ENCODE data around the gene TMEM229B.
A peak's percentile ranks its signal among the peaks of the same experiment; 100 is the strongest.

TMEM229B gene

DNA sequence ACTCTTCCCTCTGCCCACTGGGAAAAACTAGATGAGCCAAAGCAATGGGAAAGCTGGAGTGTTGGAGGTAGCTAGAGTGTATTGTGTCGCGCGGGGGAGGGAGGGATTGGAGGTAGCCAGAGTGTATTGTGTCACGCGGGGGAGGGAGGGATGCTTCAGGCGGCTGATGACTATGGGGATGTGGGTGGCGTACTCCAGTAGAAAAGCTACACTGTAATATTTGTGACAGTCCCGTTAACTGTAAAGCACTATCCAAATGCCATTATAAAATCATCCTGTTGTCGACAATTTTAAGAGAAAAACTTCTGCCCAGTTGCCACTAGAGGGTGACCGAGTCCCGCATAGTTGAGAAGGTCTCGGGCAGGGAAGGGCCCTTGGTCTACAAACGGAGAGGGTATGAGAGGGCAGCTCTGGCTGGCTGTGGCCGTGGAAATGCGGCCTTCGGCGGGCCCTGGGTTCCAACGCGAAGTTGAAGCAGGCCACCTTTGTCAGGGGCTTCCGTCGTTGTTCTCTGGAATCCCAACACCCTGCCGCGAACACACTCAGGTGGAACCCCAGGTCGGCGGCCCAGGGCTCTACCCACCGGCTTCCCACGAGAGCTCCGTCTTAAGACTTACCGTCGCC lies 61.4 kb downstream of the TMEM229B start:
- Mint-ChIP-seq H3K4me1 (peaks cover 39% of the 10 kb centered on the region), H3K27me3 (ENCODE audit: low read depth, poor library complexity) (peaks cover 20% of the 10 kb centered on the region), H3K27ac (no peak overlapping the region), H3K4me3 (no peak overlapping the region), H3K9me3 (no peaks in the 10 kb centered on the region), H3K36me3 (ENCODE audit: low read depth) (no peaks in the 10 kb centered on the region)
- DNase-seq: peak; percentile 74
- TF ChIP-seq, protein P1, sequence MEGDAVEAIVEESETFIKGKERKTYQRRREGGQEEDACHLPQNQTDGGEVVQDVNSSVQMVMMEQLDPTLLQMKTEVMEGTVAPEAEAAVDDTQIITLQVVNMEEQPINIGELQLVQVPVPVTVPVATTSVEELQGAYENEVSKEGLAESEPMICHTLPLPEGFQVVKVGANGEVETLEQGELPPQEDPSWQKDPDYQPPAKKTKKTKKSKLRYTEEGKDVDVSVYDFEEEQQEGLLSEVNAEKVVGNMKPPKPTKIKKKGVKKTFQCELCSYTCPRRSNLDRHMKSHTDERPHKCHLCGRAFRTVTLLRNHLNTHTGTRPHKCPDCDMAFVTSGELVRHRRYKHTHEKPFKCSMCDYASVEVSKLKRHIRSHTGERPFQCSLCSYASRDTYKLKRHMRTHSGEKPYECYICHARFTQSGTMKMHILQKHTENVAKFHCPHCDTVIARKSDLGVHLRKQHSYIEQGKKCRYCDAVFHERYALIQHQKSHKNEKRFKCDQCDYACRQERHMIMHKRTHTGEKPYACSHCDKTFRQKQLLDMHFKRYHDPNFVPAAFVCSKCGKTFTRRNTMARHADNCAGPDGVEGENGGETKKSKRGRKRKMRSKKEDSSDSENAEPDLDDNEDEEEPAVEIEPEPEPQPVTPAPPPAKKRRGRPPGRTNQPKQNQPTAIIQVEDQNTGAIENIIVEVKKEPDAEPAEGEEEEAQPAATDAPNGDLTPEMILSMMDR (IDR thresholded peaks at IDR 0.05): peak; percentile 71

DNA sequence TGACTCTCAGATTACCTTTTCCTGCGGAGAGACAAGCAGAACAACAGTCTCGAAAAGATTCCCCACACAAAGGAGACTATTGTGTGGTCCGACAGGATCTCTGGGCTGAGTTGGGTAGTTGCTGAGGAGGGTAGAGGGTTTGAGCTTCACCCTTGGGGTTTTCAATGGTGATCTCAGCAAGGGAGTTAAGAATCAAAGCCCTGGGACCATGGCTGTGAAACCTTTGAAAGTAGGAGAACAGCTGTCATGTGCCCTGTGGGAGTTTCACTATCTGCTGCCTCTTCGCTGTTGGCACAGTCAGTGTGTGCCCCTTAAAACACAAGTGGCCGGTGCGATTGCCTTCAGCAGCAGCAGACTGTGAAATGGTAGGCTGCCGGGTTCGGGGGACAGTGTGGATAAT lies 62.4 kb downstream of the TMEM229B start:
- no peaks in the 10 kb centered on the region for H3K9me3 Mint-ChIP-seq
- H3K27ac Mint-ChIP-seq: peak overlapping the region; percentile 57
- H3K36me3 Mint-ChIP-seq (ENCODE audit: low read depth): no peaks in the 10 kb centered on the region
- peaks cover 30% of the 10 kb centered on the region for H3K4me1 Mint-ChIP-seq
- TF ChIP-seq, protein P1 (IDR thresholded peaks at IDR 0.05): no peak
- peaks cover 20% of the 10 kb centered on the region for H3K27me3 Mint-ChIP-seq (ENCODE audit: low read depth, poor library complexity)
- no peak overlapping the region for H3K4me3 Mint-ChIP-seq
- no peak for DNase-seq

DNA sequence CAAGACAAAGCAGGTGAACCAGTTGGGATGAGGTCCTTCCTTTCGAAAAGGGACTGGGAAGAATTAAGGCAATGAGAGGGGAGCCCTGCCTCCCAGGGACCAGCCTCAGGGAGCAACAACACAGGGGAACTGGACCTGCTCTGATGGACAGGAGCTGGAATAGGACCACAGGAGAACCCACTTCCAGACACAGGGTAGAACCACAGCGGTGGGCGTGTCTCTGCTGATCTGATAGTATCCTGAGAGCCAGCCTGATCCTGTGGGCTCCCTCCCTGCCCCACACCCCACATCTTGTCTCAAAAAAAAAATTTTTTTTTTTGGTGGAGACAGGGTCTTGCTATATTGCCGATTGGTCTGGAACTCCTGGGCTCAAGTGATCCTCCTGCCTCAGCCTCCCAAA lies 62.9 kb downstream of the TMEM229B start:
- Mint-ChIP-seq H3K27me3 (ENCODE audit: low read depth, poor library complexity) (peaks cover 20% of the 10 kb centered on the region), H3K9me3 (no peaks in the 10 kb centered on the region), H3K27ac (no peak overlapping the region), H3K4me3 (no peak overlapping the region), H3K4me1 (peaks cover 25% of the 10 kb centered on the region), H3K36me3 (ENCODE audit: low read depth) (no peaks in the 10 kb centered on the region)
- TF ChIP-seq, protein P1 (IDR thresholded peaks at IDR 0.05): no peak
- no peak for DNase-seq

DNA sequence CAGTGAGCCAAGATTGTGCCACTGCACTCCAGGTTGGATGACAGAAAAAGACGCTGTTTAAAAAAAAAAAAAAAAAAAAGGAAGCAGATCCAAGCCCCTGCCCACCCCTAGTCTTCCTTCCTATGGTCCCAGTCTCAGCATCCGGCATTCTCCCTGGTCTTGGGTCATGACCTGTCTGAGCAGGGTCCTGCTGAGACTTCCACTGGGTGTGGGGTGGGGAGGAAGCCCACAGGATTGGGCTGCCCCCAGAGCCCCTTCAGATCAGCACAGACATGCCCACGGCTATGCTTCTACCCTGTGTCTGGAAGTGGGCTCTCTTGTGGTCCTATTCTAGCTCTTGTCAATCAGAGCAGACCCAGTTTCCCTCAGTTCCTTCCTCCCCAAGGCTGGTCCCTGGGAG lies 64.0 kb downstream of the TMEM229B start:
- Mint-ChIP-seq H3K9me3 (no peaks in the 10 kb centered on the region), H3K4me3 (no peak overlapping the region), H3K4me1 (peaks cover 15% of the 10 kb centered on the region), H3K27ac (no peak overlapping the region), H3K36me3 (ENCODE audit: low read depth) (no peaks in the 10 kb centered on the region), H3K27me3 (ENCODE audit: low read depth, poor library complexity) (peaks cover 20% of the 10 kb centered on the region)
- TF ChIP-seq, protein P1 (IDR thresholded peaks at IDR 0.05): no peak
- no peak for DNase-seq

DNA sequence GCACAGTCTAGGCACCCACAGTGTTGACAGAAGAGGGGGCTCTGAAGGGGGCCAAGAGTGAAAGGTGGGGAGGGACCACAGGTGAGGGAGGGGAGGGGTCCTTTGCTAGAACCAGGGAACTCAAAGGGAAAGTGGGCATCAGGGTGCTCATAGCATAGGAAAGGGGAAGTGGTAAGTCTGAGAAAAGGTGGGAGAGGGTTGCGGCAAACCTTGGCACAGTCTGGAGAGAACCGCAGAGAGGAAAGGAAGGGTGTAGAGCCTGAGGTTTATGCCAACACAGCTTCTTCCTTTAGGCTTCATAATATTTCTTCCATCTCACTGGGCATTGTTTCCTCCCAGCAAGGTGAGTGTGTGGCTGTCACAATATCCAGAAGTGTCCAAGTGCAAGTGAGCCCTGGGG lies 65.1 kb downstream of the TMEM229B start:
- no peaks in the 10 kb centered on the region for H3K9me3 Mint-ChIP-seq
- no peak for DNase-seq
- H3K4me3 Mint-ChIP-seq: no peak overlapping the region
- no peaks in the 10 kb centered on the region for H3K36me3 Mint-ChIP-seq (ENCODE audit: low read depth)
- peaks cover 14% of the 10 kb centered on the region for H3K4me1 Mint-ChIP-seq
- TF ChIP-seq, protein P1 (IDR thresholded peaks at IDR 0.05): no peak
- no peak overlapping the region for H3K27ac Mint-ChIP-seq
- peaks cover 17% of the 10 kb centered on the region for H3K27me3 Mint-ChIP-seq (ENCODE audit: low read depth, poor library complexity)

Data from nephron progenitor cell (in vitro differentiated cells).